ENCODE data around the gene C5orf22. TPM values are rescaled to one million over a fixed set of nuclear protein-coding genes. Genes with fewer than 3 reads are reported as not detected.

Gene C5orf22
- total and polyA plus RNA-seq, 2 donors (not counting 1 experiment from before 2014, with no cell fraction given) = 20.0 to 26.9 TPM

DNA sequence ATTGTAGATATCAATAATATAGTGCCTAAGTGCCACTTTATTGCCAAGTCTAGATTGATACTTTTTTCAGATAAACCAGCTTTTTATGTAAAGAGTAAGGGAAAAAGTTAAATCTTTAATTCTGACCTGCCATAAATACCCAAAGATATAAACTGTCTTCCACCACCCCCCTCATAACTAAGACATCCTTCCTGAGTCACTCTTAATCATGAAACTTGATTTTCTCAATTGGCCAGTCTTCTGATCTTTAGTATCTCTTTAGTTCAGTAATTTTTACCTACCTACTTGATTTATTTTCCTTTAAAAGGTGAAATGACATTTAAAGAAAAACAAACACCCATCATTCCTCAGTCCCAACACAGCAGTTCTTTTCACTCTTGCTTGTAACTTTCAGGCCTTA lies 21.8 kb downstream of the C5orf22 start:
- Histone ChIP-seq H3K9me3 (ENCODE audit: control insufficient read depth, insufficient read depth, low read depth, low read length) (no peaks in the 10 kb centered on the region), H2AFZ (ENCODE audit: low read length) (no peak overlapping the region), H3K4me1 (ENCODE audit: control insufficient read depth, extremely low read depth, insufficient read depth, low read length) (no peaks in the 10 kb centered on the region), H3K27me3 (ENCODE audit: control insufficient read depth, insufficient read depth, low read length) (no peaks in the 10 kb centered on the region), H3K79me2 (ENCODE audit: control insufficient read depth, insufficient read depth, low read length) (no peaks in the 10 kb centered on the region), H4K20me1 (ENCODE audit: control insufficient read depth, extremely low read depth, insufficient read depth, low read length) (no peaks in the 10 kb centered on the region), H3K4me3 (replicated peaks in 1 of 4; ENCODE audit: control extremely low read depth in 1 of 4, insufficient read depth in 1 of 4, low read depth in 3 of 4, low read length in 4 of 4) (no peak overlapping the region), H3K36me3 (ENCODE audit: control insufficient read depth, insufficient read depth, low read length) (no peaks in the 10 kb centered on the region), H3K27ac (ENCODE audit: insufficient read depth, low read length) (no peak overlapping the region), H3K9ac (ENCODE audit: insufficient read depth, low read length) (no peak overlapping the region), H3K4me2 (ENCODE audit: extremely low read depth, insufficient read depth, low read length) (no peak overlapping the region)
- TF ChIP-seq, protein P1, sequence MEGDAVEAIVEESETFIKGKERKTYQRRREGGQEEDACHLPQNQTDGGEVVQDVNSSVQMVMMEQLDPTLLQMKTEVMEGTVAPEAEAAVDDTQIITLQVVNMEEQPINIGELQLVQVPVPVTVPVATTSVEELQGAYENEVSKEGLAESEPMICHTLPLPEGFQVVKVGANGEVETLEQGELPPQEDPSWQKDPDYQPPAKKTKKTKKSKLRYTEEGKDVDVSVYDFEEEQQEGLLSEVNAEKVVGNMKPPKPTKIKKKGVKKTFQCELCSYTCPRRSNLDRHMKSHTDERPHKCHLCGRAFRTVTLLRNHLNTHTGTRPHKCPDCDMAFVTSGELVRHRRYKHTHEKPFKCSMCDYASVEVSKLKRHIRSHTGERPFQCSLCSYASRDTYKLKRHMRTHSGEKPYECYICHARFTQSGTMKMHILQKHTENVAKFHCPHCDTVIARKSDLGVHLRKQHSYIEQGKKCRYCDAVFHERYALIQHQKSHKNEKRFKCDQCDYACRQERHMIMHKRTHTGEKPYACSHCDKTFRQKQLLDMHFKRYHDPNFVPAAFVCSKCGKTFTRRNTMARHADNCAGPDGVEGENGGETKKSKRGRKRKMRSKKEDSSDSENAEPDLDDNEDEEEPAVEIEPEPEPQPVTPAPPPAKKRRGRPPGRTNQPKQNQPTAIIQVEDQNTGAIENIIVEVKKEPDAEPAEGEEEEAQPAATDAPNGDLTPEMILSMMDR (conservative IDR thresholded peaks at IDR 0.05 in 1 of 2, IDR thresholded peaks at IDR 0.05 in 1 of 2; ENCODE audit: low read depth in 1 of 2, low read length in 2 of 2) = no peak
- no peak for TF ChIP-seq EZH2 (IDR thresholded peaks at IDR 0.05; ENCODE audit: low read length, missing control alignments)
- no peak for DNase-seq (ENCODE audit: low read depth in 2 of 2)

DNA sequence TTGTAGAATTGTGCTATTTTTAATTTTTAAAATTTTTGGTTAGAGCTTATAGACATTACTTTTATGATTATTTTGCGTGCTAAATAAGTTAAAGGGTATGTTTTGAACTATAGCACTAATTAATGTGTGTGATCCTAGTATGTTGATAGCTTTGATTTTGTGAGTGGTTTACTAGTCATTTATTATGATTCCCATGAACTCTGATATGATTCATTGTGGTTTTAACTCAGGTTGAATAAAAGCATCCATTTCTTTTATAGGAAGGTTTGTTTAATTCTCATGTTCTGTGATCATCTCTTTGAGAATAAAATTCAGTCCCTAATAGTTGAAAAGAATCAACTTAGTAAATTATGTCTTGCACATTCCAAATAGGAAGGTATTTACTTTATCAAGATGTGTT lies 22.5 kb downstream of the C5orf22 start:
- H3K4me3 ChIP-seq (replicated peaks in 1 of 4; ENCODE audit: control extremely low read depth in 1 of 4, insufficient read depth in 1 of 4, low read depth in 3 of 4, low read length in 4 of 4) = no peak overlapping the region
- H3K9ac ChIP-seq (ENCODE audit: insufficient read depth, low read length) = no peak overlapping the region
- H3K79me2 ChIP-seq (ENCODE audit: control insufficient read depth, insufficient read depth, low read length) = no peaks in the 10 kb centered on the region
- no peaks in the 10 kb centered on the region for H3K36me3 ChIP-seq (ENCODE audit: control insufficient read depth, insufficient read depth, low read length)
- H3K27ac ChIP-seq (ENCODE audit: insufficient read depth, low read length) = no peak overlapping the region
- H2AFZ ChIP-seq (ENCODE audit: low read length) = no peak overlapping the region
- no peaks in the 10 kb centered on the region for H4K20me1 ChIP-seq (ENCODE audit: control insufficient read depth, extremely low read depth, insufficient read depth, low read length)
- DNase-seq (ENCODE audit: low read depth in 2 of 2) = peak in 1 of 2 donors; percentile 27
- no peak for TF ChIP-seq EZH2 (IDR thresholded peaks at IDR 0.05; ENCODE audit: low read length, missing control alignments)
- TF ChIP-seq, protein P1 (conservative IDR thresholded peaks at IDR 0.05 in 1 of 2, IDR thresholded peaks at IDR 0.05 in 1 of 2; ENCODE audit: low read depth in 1 of 2, low read length in 2 of 2) = no peak
- no peaks in the 10 kb centered on the region for H3K9me3 ChIP-seq (ENCODE audit: control insufficient read depth, insufficient read depth, low read depth, low read length)
- no peaks in the 10 kb centered on the region for H3K27me3 ChIP-seq (ENCODE audit: control insufficient read depth, insufficient read depth, low read length)
- H3K4me1 ChIP-seq (ENCODE audit: control insufficient read depth, extremely low read depth, insufficient read depth, low read length) = no peaks in the 10 kb centered on the region
- no peak overlapping the region for H3K4me2 ChIP-seq (ENCODE audit: extremely low read depth, insufficient read depth, low read length)

DNA sequence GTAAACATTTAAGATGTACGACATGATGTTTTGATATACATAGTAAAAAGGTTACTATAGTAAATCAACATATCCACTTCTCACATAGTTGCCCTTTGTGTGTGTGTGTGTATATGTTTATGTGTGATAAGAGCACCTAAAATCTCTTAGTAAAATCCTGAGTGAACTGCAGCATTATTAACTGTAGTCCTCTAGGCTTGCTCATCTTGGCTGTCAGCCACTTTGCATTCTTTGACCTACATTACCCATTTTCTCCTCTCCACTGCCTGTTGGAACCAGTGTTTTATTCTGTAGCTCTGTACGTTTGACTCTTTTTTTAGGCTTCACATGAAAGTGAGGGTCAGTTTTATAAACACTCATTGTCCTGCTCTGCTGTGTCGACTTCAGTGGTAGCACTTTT lies 24.4 kb downstream of the C5orf22 start:
- no peak overlapping the region for H3K4me2 ChIP-seq (ENCODE audit: extremely low read depth, insufficient read depth, low read length)
- no peak overlapping the region for H2AFZ ChIP-seq (ENCODE audit: low read length)
- no peak overlapping the region for H3K27ac ChIP-seq (ENCODE audit: insufficient read depth, low read length)
- no peaks in the 10 kb centered on the region for H3K36me3 ChIP-seq (ENCODE audit: control insufficient read depth, insufficient read depth, low read length)
- H3K79me2 ChIP-seq (ENCODE audit: control insufficient read depth, insufficient read depth, low read length) = no peaks in the 10 kb centered on the region
- H4K20me1 ChIP-seq (ENCODE audit: control insufficient read depth, extremely low read depth, insufficient read depth, low read length) = no peaks in the 10 kb centered on the region
- no peak overlapping the region for H3K9ac ChIP-seq (ENCODE audit: insufficient read depth, low read length)
- no peaks in the 10 kb centered on the region for H3K27me3 ChIP-seq (ENCODE audit: control insufficient read depth, insufficient read depth, low read length)
- H3K9me3 ChIP-seq (ENCODE audit: control insufficient read depth, insufficient read depth, low read depth, low read length) = no peaks in the 10 kb centered on the region
- H3K4me3 ChIP-seq (replicated peaks in 1 of 4; ENCODE audit: control extremely low read depth in 1 of 4, insufficient read depth in 1 of 4, low read depth in 3 of 4, low read length in 4 of 4) = no peak overlapping the region
- DNase-seq (ENCODE audit: low read depth in 2 of 2) = no peak
- H3K4me1 ChIP-seq (ENCODE audit: control insufficient read depth, extremely low read depth, insufficient read depth, low read length) = no peaks in the 10 kb centered on the region
- TF ChIP-seq EZH2 (IDR thresholded peaks at IDR 0.05; ENCODE audit: low read length, missing control alignments) = no peak
- TF ChIP-seq, protein P1 (conservative IDR thresholded peaks at IDR 0.05 in 1 of 2, IDR thresholded peaks at IDR 0.05 in 1 of 2; ENCODE audit: low read depth in 1 of 2, low read length in 2 of 2) = no peak
